HT1080 (cell line): Measurements from ENCODE around the gene EEFSEC. TPM values are rescaled to one million over a fixed set of nuclear protein-coding genes. Genes with fewer than 3 reads are reported as not detected.
A peak's percentile ranks its signal among the peaks of the same experiment; 100 is the strongest.

Experiments
- DNase-seq: peaks from one replicate; pipeline ENCODE4 v3.0.0-alpha.2; 2015; ENCODE audit warnings: low read depth
- total RNA-seq: library from RNA; depleted of rRNA; stranded (reverse); fragments of >200 nt; shearing (Covaris generic); gene quantifications from 2 replicates; pipeline ENCODE4 v1.2.3, GENCODE V29; 2014

EEFSEC gene
- total RNA-seq, 1 experiment from 2014 or later = 12.3 TPM

DNA sequence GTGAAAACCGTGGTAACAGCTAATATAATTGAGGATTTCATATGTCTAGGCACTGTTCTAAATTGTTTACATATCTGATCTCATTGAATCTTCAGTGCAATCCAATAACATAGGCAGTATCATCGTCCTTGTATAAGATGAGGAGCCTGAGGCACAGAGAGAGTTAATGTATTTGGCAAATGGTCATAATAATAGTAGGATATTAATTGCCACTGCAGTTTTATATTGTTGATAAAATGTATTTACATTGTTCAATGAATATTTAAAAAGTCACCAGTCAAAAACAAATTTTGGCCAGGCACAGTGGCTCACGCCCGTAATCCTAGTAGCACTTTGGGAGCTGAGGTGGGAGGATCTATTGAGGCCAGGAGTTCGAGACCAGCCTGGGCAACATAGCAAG, 88.5 kb downstream of the EEFSEC start:
- no peak for DNase-seq

DNA sequence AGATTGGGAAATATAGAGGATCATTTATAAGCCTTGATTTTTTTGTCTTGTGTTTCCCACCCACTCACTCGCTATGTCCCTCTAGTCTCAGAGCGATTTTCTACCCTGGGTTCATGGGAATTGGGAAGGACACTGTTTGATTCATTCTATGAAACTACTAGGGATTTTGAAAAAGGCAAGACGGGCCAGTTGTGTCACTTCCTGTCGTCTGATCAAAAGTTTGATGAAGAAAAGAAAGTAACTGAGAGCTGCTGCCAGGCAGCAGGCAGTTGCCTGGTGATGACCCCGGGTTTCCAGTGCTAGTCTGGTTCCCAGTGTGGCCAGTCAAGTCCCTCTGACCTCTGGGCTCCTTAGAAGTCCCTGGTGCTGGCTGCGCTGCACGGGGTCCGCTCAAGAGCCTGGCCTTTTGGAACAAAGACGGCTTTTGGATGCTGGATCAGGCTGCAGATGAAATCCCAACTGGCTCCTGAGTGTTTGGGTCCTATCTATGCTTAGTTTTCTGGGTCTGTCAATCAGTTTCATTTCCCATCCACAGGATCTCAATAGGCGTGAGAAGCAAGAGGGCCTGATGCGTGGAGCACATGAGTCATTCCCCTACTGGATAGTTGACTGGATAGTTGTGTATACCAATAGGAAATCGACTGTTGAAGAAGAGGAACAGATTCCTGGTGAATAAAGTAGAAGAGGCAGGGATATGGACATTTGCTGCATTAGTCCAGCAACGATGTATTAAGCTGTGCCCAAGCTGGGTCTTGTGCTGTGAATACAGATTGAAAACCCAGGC, 89.7 kb downstream of the EEFSEC start:
- DNase-seq = peak; percentile 47

DNA sequence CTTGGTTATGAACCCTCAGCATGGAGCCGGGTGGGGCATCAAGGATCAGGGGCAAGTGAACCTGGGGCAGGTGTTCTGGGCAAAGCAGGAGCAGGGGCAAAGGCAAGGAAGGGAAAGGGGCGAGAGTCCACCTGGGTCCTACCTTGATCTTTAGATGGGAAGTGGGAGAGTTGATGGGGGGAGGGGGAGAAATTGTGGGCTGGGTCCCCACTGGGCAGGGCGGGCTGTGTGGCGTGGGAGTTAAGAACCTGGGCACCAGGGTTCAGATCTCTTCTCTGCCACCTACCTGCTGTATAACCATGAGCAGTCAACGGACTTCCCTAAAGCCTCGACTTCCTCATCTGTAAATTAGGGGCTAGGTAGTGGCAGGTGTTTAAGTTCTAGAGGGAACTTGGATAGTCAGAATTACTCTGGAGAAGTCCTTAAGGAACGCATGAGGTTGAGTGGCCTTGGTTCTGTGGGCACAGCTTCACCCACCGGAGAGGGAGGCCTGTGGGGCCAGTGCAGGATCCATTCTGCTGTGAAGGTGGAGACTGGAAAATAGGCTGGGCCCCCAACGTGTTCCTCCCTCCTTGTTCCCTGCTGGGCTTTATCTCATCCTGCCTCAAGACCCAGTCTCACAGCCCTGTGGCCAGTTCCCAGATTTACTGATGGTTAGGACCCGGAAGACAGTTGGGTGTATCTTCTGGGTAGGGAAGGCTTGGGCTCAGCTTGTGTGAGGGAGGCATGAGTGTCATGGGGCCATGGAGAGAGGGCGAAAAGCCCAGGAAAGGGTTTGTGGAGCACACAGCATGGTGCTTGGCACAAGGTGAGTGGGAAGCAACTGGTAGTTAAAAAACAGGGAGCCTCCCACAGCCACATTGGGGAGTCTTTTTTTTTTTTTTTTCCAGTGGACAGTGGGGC, 90.6 kb downstream of the EEFSEC start:
- no peak for DNase-seq

DNA sequence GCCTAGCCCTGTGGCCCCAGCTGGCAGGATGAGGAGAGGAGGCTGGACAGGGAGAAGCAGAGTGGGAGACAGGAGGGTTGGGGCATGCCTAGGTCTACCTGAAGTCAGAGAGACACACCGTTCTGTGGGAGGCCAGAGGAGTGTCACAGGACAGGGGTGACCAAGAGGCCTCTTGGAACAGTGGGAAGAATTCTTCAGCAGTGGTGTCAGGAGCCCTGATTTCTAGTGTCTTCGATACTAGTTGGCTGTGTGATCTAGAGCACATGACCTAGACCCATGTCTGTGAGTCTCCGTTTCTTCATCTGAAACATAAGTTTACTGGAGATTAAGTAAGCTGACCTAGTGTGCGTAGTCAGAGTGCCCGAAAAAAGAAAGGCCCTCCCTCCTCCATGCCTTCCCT, 92.2 kb downstream of the EEFSEC start:
- no peak for DNase-seq

GRCh38 chr3:128247666-128248409, 94.6 kb downstream of the EEFSEC start:
- peak; percentile 24 for DNase-seq

DNA sequence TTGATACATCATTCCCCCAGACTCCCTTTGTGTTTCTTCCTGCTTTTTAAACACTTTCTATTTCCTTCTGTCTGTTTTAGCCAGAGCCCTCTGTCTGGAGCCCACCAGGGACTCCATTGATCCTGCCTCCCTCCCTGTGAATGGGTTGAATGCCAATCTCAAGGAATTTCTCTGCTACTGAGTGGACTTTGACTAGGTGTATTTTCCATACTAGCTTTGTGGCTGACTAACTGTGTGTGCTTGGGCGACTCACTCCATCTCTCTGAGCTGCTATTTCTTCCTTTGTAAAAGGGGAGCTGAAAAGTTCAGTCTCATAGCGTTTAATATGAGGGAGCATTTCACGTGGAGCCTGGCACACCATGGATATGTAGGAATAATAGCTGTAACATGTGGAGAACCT, 98.8 kb downstream of the EEFSEC start:
- DNase-seq = no peak

- DNase-seq = no peak
Measured at GRCh38 chr3:128253150-128253549, 99.9 kb downstream of the EEFSEC start.

DNA sequence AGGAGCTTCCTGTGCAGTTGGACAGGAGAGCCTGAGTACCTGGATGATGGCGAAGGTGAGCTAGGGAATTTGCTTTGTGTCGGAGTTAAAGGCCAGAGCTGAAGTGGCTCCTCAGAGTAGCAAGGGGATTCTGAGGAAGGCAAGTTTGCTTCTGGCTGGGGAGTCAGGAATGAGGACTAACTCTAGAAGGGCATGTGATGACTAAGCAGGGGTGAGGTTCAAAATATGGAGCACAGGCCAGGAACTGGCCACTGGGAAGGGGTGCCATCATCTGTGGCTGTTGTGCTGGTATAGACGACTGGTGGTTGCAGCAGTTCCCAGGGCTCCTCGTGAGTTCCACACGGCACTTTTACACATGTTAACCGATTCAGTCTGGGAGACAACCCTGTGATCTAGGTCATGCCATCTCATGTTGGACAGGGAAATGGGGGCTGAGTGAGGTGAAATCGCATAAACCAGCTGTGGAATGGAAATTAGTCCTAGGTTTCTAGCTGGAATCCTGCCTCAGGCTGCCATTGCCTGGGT, 100.8 kb downstream of the EEFSEC start:
- DNase-seq = no peak

GRCh38 chr3:128254967-128255366, 101.7 kb downstream of the EEFSEC start:
- DNase-seq = no peak

GRCh38 chr3:128256131-128256530, 102.8 kb downstream of the EEFSEC start:
- DNase-seq = no peak

- DNase-seq = no peak
Measured at GRCh38 chr3:128257632-128258031, 104.4 kb downstream of the EEFSEC start.

DNA sequence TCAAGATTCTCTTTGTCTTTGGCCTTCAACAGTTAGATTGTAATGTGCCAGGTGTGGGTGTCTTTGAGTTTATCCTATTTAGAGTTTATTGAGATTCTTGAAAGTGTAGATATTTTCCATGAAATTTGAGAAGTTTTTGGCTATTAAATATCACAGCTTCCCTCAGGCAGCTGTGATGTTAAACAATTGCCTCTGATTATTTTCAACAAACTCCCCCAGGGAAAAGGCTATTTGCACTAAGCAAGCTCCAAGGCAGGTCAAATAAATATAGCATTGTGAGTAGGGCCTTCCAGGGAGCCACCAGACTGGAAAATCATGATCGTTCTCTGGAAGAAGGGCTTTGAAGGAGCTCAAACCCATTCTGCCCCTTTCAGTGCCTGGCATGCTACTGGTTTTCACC, 107.0 kb downstream of the EEFSEC start:
- DNase-seq = no peak

DNA sequence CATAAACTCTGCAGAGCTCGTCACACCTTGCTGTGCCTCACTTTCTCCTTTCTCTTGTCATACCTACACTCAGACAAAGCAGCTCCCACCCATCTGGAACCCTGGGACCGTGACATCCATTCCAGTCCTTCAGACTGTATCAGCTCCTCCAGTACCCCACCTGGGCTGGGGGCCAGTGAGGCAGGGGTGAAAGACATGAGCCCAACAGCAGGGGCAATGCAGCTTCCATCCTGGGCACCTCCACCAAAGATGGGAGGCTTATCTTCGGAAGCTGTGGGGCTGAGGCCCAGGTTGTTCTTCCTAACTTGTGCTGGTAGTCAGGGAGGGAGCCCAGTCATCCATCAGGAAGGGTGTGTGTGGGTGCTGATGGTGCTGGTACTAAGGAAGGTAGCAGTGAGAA, 109.2 kb downstream of the EEFSEC start:
- DNase-seq = no peak

DNA sequence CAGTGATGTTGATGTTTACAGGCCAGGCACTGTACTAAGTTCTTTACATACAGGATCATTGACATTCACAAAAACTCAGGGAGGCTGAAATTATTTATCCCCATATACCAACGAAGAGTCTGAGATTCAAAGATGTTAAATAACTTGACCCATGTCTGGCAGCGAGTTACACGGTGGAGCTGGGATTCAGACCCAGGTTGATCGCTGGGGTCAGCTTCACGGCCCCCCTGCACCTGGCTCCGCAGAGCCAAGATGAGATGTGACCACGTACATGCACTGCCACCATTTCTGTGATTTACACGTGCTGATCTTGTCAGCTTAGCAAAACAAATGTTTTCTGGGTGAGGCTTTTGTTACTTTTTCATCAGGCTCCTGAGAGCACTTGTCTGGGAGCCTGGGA, 109.8 kb downstream of the EEFSEC start:
- DNase-seq = no peak

GRCh38 chr3:128263946-128264345, 110.7 kb downstream of the EEFSEC start:
- DNase-seq = no peak

- DNase-seq = peak; percentile 44
Measured at GRCh38 chr3:128266453-128266852, 113.2 kb downstream of the EEFSEC start.

- no peak for DNase-seq
Measured at GRCh38 chr3:128267541-128267940, 114.3 kb downstream of the EEFSEC start.

GRCh38 chr3:128269006-128269775, 115.9 kb downstream of the EEFSEC start:
- DNase-seq = no peak

- no peak for DNase-seq
Measured at GRCh38 chr3:128269796-128270195, 116.5 kb downstream of the EEFSEC start.

DNA sequence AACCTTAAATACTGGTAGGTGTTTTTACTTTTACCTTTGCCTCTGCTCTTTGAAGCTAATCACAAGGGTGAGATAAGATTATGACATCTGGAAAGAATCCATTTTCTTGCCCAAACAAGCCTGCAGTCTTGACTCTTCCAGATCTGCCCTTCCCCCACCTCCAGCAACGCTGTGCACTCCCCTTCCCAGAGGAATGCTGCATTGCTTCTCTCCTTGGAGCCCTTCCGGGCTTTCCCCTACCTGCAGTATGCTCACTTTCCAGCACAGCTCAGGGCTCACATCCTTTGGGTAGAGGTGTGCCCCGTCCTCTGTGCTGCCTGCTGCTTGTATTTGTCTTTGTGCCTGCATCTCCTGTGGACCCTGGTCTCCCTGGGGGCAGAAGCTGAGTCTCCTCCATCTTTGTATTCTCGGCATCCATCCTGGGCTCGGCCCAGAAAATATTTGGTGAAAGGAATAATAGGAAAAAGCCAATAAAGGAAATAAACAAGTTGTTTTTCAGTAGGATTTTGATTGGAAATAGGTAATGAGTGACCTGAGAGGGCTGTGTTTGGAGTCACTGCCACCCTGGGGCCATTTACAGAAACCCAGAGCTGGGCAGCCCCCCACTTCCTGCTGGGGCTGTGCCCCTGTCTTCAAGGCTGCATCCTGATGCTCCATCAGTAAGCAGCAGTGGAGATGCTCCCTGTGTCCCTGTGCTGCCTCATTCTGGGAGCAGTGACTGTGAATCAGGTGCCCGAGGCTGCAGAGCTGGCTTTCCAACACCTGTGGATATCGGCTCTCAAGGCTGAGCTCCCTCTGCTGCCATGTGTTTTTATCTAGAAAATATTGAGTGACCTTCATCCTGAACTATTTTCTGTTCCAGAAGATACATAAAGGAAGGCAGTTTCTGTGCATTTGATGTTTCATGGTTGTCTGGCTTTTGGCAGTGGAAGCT, 117.5 kb downstream of the EEFSEC start:
- DNase-seq = no peak
